Measurements from ENCODE around the gene CDC42BPB.
"Not testable (repeated sequence)": the region's sequence is repeated elsewhere in the genome, so short reads cannot be mapped to it uniquely, and the experiment has no call there.

Gene CDC42BPB

GRCh38 chr14:102896735-102897134 is 160.6 kb downstream of the CDC42BPB start:
- not testable (repeated sequence) for DNase-seq

GRCh38 chr14:102893452-102893851 is 163.9 kb downstream of the CDC42BPB start:
- DNase-seq: no peak

GRCh38 chr14:102892651-102893050 is 164.7 kb downstream of the CDC42BPB start:
- no peak for DNase-seq

GRCh38 chr14:102891556-102891955 is 165.8 kb downstream of the CDC42BPB start:
- no peak for DNase-seq

- no peak for DNase-seq
Observed at GRCh38 chr14:102891111-102891510, 166.2 kb downstream of the CDC42BPB start.

GRCh38 chr14:102889615-102890014 is 167.7 kb downstream of the CDC42BPB start:
- DNase-seq: no peak

- DNase-seq: no peak
Observed at GRCh38 chr14:102888748-102889147, 168.6 kb downstream of the CDC42BPB start.

GRCh38 chr14:102885737-102886447 is 171.5 kb downstream of the CDC42BPB start:
- no peak for DNase-seq

GRCh38 chr14:102883554-102883953 is 173.8 kb downstream of the CDC42BPB start:
- DNase-seq: no peak

- no peak for DNase-seq
Observed at GRCh38 chr14:102883089-102883541, 174.2 kb downstream of the CDC42BPB start.

Measured in NCI-H748 treated with DMSO at 0.1 percent for 48 hours (cell line).